C4-2B (cell line): Measurements from ENCODE around the gene TMEM30B.
"Not testable (repeated sequence)": the region's sequence is repeated elsewhere in the genome, so short reads cannot be mapped to it uniquely, and the experiment has no call there.

ENCODE experiments used
- CTCF ChIP-seq: fragments of 450-650 bp; conservative IDR thresholded peaks from 2 replicates; pipeline ENCODE4 v1.5.1; 2017; ENCODE audit warnings: mild to moderate bottlenecking
- ZFX ChIP-seq: fragments of 450-650 bp; IDR thresholded peaks from 2 replicates; pipeline ENCODE4 v1.6.1; 2017

- TF ChIP-seq CTCF, ZFX: not testable (repeated sequence)
These were observed 39.0 kb upstream of the TMEM30B start for GRCh38 chr14:61320170-61320569.
